Panc1 (cell line): Measurements from ENCODE around the gene SRPRA.

Experiments
- POLR2AphosphoS5 ChIP-seq: IDR thresholded peaks from 2 replicates; pipeline ENCODE4 v1.6.1; 2012; ENCODE audit warnings: mild to moderate bottlenecking, low read depth, low read length, moderate library complexity
- SIN3A ChIP-seq: IDR thresholded peaks from 2 replicates; pipeline ENCODE4 v1.6.1; 2012; ENCODE audit warnings: low read depth, mild to moderate bottlenecking, low read length, moderate library complexity, borderline replicate concordance; ENCODE audit not compliant: insufficient read depth
- TCF7L2 ChIP-seq: IDR thresholded peaks from 2 replicates; pipeline ENCODE4 v1.6.1; 2011; ENCODE audit warnings: mild to moderate bottlenecking, low read depth, low read length, inconsistent platforms
- TF ChIP-seq, protein P1 (sequence below), 2 experiments: IDR thresholded peaks; 2 replicates each; pipeline ENCODE4 v1.6.1; 2011 to 2012; ENCODE audit warnings: low read depth in 2 of 2, control low read depth in 1 of 2, low read length in 1 of 2, mild to moderate bottlenecking in 1 of 2, moderate library complexity in 1 of 2; ENCODE audit not compliant: insufficient read depth in 1 of 2
- TF ChIP-seq, protein P2 (sequence below): fragments of 450-650 bp; IDR thresholded peaks from 2 replicates; pipeline ENCODE4 v1.5.1; 2017; ENCODE audit warnings: mild to moderate bottlenecking

DNA sequence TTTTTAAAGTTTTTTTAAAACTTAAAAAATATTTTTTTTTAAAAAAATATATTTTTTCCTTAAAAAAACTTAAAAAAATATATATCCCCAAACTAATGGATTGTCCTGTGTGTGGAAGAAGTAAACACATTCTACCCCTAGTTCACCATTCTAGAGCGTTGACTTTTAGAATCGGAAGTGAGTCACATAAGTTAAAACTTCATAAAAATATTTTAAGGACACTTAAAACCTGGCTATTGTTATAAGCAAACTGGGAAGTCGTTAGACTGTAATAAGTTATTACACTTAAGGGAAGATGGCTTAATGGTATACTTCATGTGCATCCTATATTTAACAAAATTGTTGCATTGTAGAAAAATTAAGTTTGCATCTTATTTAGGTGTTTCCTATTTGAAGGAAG lies 36.0 kb downstream of the SRPRA start:
- TF ChIP-seq, protein P1, sequence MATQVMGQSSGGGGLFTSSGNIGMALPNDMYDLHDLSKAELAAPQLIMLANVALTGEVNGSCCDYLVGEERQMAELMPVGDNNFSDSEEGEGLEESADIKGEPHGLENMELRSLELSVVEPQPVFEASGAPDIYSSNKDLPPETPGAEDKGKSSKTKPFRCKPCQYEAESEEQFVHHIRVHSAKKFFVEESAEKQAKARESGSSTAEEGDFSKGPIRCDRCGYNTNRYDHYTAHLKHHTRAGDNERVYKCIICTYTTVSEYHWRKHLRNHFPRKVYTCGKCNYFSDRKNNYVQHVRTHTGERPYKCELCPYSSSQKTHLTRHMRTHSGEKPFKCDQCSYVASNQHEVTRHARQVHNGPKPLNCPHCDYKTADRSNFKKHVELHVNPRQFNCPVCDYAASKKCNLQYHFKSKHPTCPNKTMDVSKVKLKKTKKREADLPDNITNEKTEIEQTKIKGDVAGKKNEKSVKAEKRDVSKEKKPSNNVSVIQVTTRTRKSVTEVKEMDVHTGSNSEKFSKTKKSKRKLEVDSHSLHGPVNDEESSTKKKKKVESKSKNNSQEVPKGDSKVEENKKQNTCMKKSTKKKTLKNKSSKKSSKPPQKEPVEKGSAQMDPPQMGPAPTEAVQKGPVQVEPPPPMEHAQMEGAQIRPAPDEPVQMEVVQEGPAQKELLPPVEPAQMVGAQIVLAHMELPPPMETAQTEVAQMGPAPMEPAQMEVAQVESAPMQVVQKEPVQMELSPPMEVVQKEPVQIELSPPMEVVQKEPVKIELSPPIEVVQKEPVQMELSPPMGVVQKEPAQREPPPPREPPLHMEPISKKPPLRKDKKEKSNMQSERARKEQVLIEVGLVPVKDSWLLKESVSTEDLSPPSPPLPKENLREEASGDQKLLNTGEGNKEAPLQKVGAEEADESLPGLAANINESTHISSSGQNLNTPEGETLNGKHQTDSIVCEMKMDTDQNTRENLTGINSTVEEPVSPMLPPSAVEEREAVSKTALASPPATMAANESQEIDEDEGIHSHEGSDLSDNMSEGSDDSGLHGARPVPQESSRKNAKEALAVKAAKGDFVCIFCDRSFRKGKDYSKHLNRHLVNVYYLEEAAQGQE (IDR thresholded peaks at IDR 0.05; ENCODE audit: insufficient read depth in 1 of 2, low read depth in 2 of 2, low read length in 1 of 2) = no peak
- TF ChIP-seq, protein P2, sequence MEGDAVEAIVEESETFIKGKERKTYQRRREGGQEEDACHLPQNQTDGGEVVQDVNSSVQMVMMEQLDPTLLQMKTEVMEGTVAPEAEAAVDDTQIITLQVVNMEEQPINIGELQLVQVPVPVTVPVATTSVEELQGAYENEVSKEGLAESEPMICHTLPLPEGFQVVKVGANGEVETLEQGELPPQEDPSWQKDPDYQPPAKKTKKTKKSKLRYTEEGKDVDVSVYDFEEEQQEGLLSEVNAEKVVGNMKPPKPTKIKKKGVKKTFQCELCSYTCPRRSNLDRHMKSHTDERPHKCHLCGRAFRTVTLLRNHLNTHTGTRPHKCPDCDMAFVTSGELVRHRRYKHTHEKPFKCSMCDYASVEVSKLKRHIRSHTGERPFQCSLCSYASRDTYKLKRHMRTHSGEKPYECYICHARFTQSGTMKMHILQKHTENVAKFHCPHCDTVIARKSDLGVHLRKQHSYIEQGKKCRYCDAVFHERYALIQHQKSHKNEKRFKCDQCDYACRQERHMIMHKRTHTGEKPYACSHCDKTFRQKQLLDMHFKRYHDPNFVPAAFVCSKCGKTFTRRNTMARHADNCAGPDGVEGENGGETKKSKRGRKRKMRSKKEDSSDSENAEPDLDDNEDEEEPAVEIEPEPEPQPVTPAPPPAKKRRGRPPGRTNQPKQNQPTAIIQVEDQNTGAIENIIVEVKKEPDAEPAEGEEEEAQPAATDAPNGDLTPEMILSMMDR = no peak
- no peak for TF ChIP-seq SIN3A
- TF ChIP-seq POLR2AphosphoS5 = no peak
- TF ChIP-seq TCF7L2 = no peak
